Epithelial cell of proximal tubule (primary cell): ENCODE measurements around the gene HPCAL1. TPM values are rescaled to one million over a fixed set of nuclear protein-coding genes. Genes with fewer than 3 reads are reported as not detected.

Experiments used
- DNase-seq: peaks from one replicate; pipeline ENCODE4 v3.0.0-alpha.2; 2011; ENCODE audit warnings: low read depth
- H3K4me3 ChIP-seq: 2 replicates; pipeline ENCODE4 v1.5.1; 2011; ENCODE audit warnings: low read depth, mild to moderate bottlenecking, low read length
- total RNA-seq: library from RNA; depleted of rRNA; stranded (reverse); fragments of >200 nt; gene quantifications from 2 replicates; pipeline ENCODE4 v1.2.3, GENCODE V29; 2015
- TF ChIP-seq, protein P1 (sequence below): conservative IDR thresholded peaks from 2 replicates; pipeline ENCODE4 v1.5.1; 2012; ENCODE audit warnings: low read depth, mild to moderate bottlenecking, low read length

Gene HPCAL1
- total RNA-seq, 1 donor from 2014 or later, result 72.3 TPM

DNA sequence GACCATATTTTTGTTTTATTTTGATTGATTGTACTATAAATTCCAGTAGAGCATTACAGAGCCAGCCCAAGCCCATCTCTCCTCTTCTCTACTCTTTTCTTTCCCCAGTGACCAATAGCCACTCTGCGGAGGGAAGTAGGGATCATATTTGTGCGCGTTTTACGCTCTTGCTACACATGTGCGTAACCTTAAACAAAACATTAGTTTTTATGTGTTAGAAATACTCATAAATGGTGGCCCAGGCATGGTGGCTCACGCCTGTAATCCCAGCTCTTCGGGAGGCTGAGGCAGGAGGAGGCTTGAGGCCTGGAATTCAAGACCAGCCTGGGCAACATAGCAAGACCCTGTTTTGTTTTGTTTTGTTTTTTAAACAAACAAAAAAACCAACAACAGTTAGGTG is 31.3 kb downstream of the HPCAL1 start:
- DNase-seq, result no peak
- no peak overlapping the region for H3K4me3 ChIP-seq
- TF ChIP-seq, protein P1, sequence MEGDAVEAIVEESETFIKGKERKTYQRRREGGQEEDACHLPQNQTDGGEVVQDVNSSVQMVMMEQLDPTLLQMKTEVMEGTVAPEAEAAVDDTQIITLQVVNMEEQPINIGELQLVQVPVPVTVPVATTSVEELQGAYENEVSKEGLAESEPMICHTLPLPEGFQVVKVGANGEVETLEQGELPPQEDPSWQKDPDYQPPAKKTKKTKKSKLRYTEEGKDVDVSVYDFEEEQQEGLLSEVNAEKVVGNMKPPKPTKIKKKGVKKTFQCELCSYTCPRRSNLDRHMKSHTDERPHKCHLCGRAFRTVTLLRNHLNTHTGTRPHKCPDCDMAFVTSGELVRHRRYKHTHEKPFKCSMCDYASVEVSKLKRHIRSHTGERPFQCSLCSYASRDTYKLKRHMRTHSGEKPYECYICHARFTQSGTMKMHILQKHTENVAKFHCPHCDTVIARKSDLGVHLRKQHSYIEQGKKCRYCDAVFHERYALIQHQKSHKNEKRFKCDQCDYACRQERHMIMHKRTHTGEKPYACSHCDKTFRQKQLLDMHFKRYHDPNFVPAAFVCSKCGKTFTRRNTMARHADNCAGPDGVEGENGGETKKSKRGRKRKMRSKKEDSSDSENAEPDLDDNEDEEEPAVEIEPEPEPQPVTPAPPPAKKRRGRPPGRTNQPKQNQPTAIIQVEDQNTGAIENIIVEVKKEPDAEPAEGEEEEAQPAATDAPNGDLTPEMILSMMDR, result no peak

DNA sequence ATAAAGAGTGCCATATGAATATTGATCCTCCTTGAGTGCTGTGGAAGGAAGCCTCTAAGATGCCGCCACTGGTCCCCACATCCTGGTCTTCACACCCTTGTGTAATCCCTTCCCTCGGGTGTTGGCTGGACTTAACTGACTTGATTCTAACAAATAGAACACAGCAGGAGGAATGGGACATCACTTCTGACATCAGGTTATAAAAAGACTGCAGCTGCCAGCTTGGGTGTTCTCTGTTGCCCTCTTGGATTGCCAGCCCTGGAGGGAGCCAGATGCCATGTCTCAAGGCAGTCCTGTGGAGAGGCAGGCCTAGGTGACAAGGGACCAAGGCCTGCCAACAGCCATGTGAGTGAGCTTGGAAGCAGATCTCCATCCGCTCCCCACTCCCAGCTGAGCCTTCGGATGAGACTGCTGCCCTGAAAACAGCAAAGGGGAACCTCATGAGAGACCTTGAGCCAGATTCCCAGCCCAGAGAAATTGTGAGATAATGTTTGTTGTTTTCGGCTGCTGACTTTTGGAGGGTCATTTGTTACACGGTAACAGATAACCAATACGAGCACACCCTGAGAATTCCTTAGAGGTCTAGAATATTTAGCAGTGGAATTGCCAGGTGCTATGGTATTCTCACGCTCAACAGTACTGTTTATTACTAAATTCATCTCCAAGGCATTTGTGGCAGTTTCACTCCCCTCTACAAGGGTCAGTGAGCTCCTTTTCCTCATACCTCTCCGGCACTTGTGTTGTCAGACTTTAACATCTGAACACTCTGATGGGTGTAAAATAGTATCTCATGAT is 32.5 kb downstream of the HPCAL1 start:
- TF ChIP-seq, protein P1, result no peak
- no peak for DNase-seq
- H3K4me3 ChIP-seq, result no peak overlapping the region

DNA sequence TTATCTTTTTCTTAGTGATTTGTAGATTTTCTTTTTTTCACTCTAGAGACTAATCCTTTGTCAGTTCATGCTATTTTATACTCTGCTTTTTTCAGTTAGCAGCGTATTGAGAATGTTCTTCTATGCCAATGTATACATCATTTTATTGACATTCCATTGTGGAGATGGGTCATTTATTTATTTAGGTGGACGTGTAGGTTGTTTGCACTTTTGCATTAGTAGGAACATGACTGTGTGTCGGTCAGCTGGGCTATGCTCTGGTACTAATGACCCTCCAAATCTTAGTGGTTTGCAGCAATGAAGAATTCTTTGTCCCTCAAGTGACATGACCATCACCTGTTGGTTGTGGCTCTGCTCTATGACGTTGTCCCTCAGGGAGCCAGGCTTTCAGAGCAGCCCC is 33.6 kb downstream of the HPCAL1 start:
- no peak for DNase-seq
- TF ChIP-seq, protein P1, result no peak
- no peak overlapping the region for H3K4me3 ChIP-seq

DNA sequence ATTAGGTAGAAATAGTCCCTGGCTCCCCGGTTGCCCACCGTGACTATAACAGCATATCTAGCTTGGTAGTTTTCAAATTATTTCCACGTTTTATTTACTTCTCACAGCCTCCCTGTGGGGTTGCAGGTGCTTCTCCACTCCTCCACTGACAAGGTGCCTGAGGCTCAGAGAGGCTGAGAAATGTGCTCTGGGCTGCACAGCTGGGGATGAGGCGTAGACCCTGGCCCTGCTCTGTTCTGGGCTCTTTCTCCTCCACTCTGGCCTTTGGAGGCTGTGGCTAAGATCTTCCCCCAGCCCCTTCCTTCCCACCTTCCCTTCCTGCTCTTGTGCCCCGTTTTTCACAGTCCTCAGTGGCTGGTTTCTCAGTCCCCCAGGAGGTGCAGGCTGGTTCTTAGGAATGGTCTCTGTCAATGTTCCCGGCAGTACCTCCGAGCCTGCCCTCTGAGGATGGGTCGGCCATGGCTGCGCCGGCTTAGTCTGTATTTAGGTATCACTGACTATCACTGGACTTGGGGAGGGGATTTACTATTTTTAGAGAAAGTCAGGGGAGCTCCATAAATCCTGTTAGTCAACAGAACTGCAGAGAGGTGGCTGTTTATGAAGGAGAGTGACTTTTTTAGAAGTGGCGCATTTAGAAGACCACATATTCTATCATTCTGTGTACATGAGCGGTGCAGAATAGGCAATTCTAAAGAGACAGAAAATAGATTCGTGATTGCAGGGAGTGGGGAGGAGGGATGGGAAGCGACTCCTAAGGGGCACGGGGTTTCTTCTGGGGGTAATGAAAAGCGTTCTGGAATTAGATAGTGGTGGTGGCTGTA is 35.0 kb downstream of the HPCAL1 start:
- TF ChIP-seq, protein P1, result no peak
- no peak overlapping the region for H3K4me3 ChIP-seq
- DNase-seq, result no peak

DNA sequence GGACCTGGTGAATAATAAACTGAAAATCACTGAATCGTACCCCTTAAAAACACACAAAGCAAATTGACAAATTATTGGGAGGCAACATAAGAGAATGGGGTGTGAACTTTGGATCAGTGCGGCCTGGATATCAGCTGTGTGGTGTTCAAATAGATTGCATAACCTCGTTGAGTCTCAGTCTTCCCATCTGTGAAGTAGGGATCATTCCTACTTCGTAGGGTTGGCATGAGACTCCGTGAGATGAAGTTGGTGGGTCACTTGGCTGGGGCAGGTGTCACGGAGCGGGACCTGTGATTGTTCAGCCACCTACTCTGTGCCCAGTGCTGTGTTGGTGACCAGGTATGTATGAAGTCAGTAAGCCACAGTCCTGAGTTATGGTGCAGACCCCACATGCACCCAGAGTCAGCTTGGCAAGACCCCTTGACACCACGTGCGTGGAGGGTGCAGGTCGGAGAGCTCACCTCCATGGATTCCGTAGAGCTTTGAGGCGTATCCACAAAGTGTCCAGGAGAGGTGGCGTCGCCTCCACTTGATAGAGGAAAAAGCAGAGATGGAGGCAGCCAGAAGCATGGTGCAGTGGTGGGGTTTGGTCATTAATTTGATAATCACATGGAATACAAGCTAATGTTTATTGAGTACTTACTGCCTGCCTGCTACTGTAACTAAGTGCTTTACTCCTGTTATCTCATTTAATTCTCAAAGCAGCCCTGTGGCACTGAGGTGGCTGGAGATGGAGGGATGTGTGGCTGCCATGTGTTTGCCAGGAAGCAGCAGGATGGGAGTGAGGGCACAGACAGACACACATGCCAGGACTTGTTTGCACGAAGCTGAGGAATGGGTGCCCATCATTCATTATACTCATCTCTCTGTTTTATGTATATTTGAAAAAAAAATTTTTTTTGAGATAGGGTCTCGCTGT is 35.8 kb downstream of the HPCAL1 start:
- H3K4me3 ChIP-seq, result no peak overlapping the region
- no peak for DNase-seq
- TF ChIP-seq, protein P1, result no peak
